GM18505 (cell line): ENCODE results near the gene RIMBP2.

ENCODE experiments used
- ATAC-seq: cut with Tn5 transposase; IDR thresholded peaks from one replicate; pipeline ENCODE4 v1.9.1; 2021; ENCODE audit not compliant: unreplicated experiment
- POLR2A ChIP-seq: IDR thresholded peaks from 4 replicates; pipeline ENCODE4 v1.6.1; 2011; ENCODE audit warnings: borderline replicate concordance; ENCODE audit not compliant: insufficient read depth, insufficient read length; ENCODE audit errors: extremely low read depth

Gene RIMBP2

GRCh38 chr12:130423136-130423535, 293.0 kb downstream of the RIMBP2 start:
- TF ChIP-seq POLR2A = no peak
- no peak for ATAC-seq

GRCh38 chr12:130422676-130423075, 293.4 kb downstream of the RIMBP2 start:
- TF ChIP-seq POLR2A = no peak
- ATAC-seq = no peak

- no peak for TF ChIP-seq POLR2A
- no peak for ATAC-seq
Observed at GRCh38 chr12:130421896-130422295, 294.2 kb downstream of the RIMBP2 start.

GRCh38 chr12:130420071-130420470, 296.0 kb downstream of the RIMBP2 start:
- no peak for TF ChIP-seq POLR2A
- no peak for ATAC-seq

- TF ChIP-seq POLR2A = no peak
- no peak for ATAC-seq
Observed at GRCh38 chr12:130419116-130419515, 297.0 kb downstream of the RIMBP2 start.

- no peak for TF ChIP-seq POLR2A
- no peak for ATAC-seq
Observed at GRCh38 chr12:130418251-130418650, 297.8 kb downstream of the RIMBP2 start.

- TF ChIP-seq POLR2A = no peak
- no peak for ATAC-seq
Observed at GRCh38 chr12:130414381-130414780, 301.7 kb downstream of the RIMBP2 start.

GRCh38 chr12:130413909-130414308, 302.2 kb downstream of the RIMBP2 start:
- ATAC-seq = no peak
- TF ChIP-seq POLR2A = no peak

GRCh38 chr12:130412384-130412783, 303.7 kb downstream of the RIMBP2 start:
- ATAC-seq = no peak
- TF ChIP-seq POLR2A = no peak

GRCh38 chr12:130405332-130405731, 310.8 kb downstream of the RIMBP2 start:
- no peak for TF ChIP-seq POLR2A
- no peak for ATAC-seq

- TF ChIP-seq POLR2A = no peak
- no peak for ATAC-seq
Observed at GRCh38 chr12:130401703-130402102, 314.4 kb downstream of the RIMBP2 start.

GRCh38 chr12:130398100-130398848, 317.8 kb downstream of the RIMBP2 start:
- TF ChIP-seq POLR2A = no peak
- ATAC-seq = no peak

GRCh38 chr12:130396667-130397066, 319.4 kb downstream of the RIMBP2 start:
- TF ChIP-seq POLR2A = no peak
- ATAC-seq = no peak

GRCh38 chr12:130394906-130395305, 321.2 kb downstream of the RIMBP2 start:
- TF ChIP-seq POLR2A = no peak
- no peak for ATAC-seq
